Spleen (tissue), 11 donors: ENCODE measurements around the gene CAMK1D. TPM values are rescaled to one million over a fixed set of nuclear protein-coding genes. Genes with fewer than 3 reads are reported as not detected.

ENCODE experiments used
- DNase-seq: peaks from one replicate; pipeline ENCODE4 v3.0.0-alpha.2; 2020
- H3K27ac ChIP-seq, 8 donors: fragments of 200-600 bp; sonication (generic) in 7 of 8; 1 replicate in 4 of 8; 2 replicates in 4 of 8; pipeline versions ENCODE4 v1.5.0 to v1.8.0; 2016 to 2021; ENCODE audit warnings: inconsistent platforms in 4 of 8, mild to moderate bottlenecking in 4 of 8, moderate library complexity in 1 of 8
- H3K27me3 ChIP-seq, 7 donors: fragments of 200-600 bp; sonication (generic) in 6 of 7; replicated peaks in 1 of 7; 1 replicate in 4 of 7; 2 replicates in 3 of 7; pipeline versions ENCODE4 v1.5.0 to v1.8.0; 2016 to 2021; ENCODE audit warnings: inconsistent platforms in 3 of 7, mild to moderate bottlenecking in 1 of 7
- H3K36me3 ChIP-seq, 6 donors: fragments of 200-600 bp; sonication (generic) in 5 of 6; 1 replicate in 4 of 6; 2 replicates in 2 of 6; pipeline versions ENCODE4 v1.5.0 to v1.8.0; 2016 to 2021; ENCODE audit warnings: inconsistent platforms in 2 of 6
- H3K4me1 ChIP-seq, 6 donors: fragments of 200-600 bp; sonication (generic) in 5 of 6; 1 replicate in 3 of 6; 2 replicates in 3 of 6; pipeline versions ENCODE4 v1.5.0 to v1.8.0; 2016 to 2021; ENCODE audit warnings: inconsistent platforms in 3 of 6
- H3K4me3 ChIP-seq, 8 donors: fragments of 200-600 bp; sonication (generic) in 7 of 8; 1 replicate in 4 of 8; 2 replicates in 4 of 8; pipeline versions ENCODE4 v1.5.0 to v1.8.0; 2016 to 2021; ENCODE audit warnings: inconsistent platforms in 4 of 8, mild to moderate bottlenecking in 4 of 8, moderate library complexity in 2 of 8
- H3K9me3 ChIP-seq, 8 donors: fragments of 200-600 bp; sonication (generic) in 7 of 8; 1 replicate in 4 of 8; 2 replicates in 4 of 8; pipeline versions ENCODE4 v1.5.0 to v1.8.0; 2016 to 2021; ENCODE audit warnings: inconsistent platforms in 4 of 8
- POLR2A ChIP-seq, 3 donors: fragments of 450-650 bp; IDR thresholded peaks; one replicate each; pipeline ENCODE4 v1.5.1; 2017; ENCODE audit warnings: antibody characterized with exemption in 3 of 3, mild to moderate bottlenecking in 1 of 3
- POLR2AphosphoS5 ChIP-seq, 3 donors: sonication (generic); formaldehyde crosslinking; IDR thresholded peaks; one replicate each; pipeline ENCODE4 v1.5.1; 2017; ENCODE audit warnings: antibody characterized with exemption in 3 of 3
- WGBS, 5 donors: extraction: QIAGEN DNeasy Blood & Tissue Kit in 3 of 5; methylation state at CpG; one replicate each; pipeline versions ENCODE4 v1.1.5 to v1.1.7; 2013 to 2018; 5-methylcytosine and 5-hydroxymethylcytosine counted together
- intact Hi-C: fragments of 100-400 bp; cut with DNase I; formaldehyde crosslinking; loops from one replicate; pipeline ENCODE4 v1.15.0; 2023; ENCODE audit warnings: low total_unique reads
- polyA plus RNA-seq, 3 donors: library from polyadenylated mRNA; stranded (reverse); fragments of 200-250 nt; gene quantifications; one replicate each; pipeline ENCODE4 v1.2.1, GENCODE V29; 2013
- total RNA-seq, 7 donors: library from RNA; depleted of rRNA in 3 of 7; stranded (reverse); fragments of >200 nt in 3 of 7; fragmentation: NEBNext Ultra II Directional in 4 of 7; extraction: Animal tissue kit (Norgen Biotek cat#: 25700) in 4 of 7; gene quantifications; one replicate each; pipeline versions ENCODE4 v1.1.0 to v1.2.1, GENCODE V29; 2016 to 2021
- TF ChIP-seq, protein P1 (sequence below), 11 experiments: fragments of 200-600 bp in 7 of 11; fragments of 450-650 bp in 4 of 11; sonication (generic) in 4 of 11; IDR thresholded peaks in 8 of 11; conservative IDR thresholded peaks in 3 of 11; 1 replicate in 7 of 11; 2 replicates in 4 of 11; pipeline versions ENCODE4 v1.4.0 to v1.8.0; 2016 to 2021; ENCODE audit warnings: antibody characterized with exemption in 11 of 11, inconsistent platforms in 4 of 11, mild to moderate bottlenecking in 1 of 11
- donor health status: healthy with polysubstance abuse.
- donor health status: DM: no; HTN: no; CAD: no; lungs with moderate emphysema.
- donor health status: DM: no; HTN: no; CAD: no.
- donor health status: Bipolar disorder and iron deficiency.
- donor health status: healthy.
- donor health status: DM: no; HTN: no; CAD: no.
- donor health status: DM: yes; HTN: yes; CAD: no.

CAMK1D gene
- total and polyA plus RNA-seq, 10 donors, result 6.8 to 34.5 (median 20.0) TPM

DNA sequence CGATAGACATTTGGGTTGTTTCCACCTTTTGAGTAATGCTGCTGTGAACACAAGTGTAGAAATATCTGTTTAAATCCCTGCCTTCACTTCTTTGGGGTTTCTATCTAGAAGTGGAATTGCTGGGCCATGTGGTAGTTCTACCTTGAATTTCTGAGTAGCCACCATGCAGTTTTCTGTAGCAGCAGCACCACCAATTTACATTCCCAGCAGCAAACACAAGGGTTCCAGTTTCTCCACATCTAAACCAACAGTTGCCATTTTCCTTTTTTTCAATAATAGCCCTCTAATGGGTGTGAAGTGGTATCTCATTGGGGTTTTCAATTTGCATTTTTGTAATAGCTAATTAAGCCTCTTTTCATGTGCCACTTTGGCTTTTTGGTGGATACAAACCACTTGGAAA lies 442.4 kb downstream of the CAMK1D start:
- H3K36me3 ChIP-seq, result peaks cover 0 to 62% (median 0%) of the 10 kb centered on the region in 6 donors
- H3K4me3 ChIP-seq, result no peak overlapping the region
- no peaks in the 10 kb centered on the region for H3K27me3 ChIP-seq
- no peak for DNase-seq
- intact Hi-C loops, result no loop called here
- no peak overlapping the region for H3K27ac ChIP-seq
- WGBS, 5 donors, result 56 to 100% (median 96%) methylated on average over 1 of the region's 1 CpG
- no peaks in the 10 kb centered on the region for H3K9me3 ChIP-seq
- TF ChIP-seq POLR2AphosphoS5 (IDR thresholded peaks at IDR 0.05), result no peak
- TF ChIP-seq, protein P1, sequence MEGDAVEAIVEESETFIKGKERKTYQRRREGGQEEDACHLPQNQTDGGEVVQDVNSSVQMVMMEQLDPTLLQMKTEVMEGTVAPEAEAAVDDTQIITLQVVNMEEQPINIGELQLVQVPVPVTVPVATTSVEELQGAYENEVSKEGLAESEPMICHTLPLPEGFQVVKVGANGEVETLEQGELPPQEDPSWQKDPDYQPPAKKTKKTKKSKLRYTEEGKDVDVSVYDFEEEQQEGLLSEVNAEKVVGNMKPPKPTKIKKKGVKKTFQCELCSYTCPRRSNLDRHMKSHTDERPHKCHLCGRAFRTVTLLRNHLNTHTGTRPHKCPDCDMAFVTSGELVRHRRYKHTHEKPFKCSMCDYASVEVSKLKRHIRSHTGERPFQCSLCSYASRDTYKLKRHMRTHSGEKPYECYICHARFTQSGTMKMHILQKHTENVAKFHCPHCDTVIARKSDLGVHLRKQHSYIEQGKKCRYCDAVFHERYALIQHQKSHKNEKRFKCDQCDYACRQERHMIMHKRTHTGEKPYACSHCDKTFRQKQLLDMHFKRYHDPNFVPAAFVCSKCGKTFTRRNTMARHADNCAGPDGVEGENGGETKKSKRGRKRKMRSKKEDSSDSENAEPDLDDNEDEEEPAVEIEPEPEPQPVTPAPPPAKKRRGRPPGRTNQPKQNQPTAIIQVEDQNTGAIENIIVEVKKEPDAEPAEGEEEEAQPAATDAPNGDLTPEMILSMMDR (IDR thresholded peaks at IDR 0.05 in 8 of 11, conservative IDR thresholded peaks at IDR 0.05 in 3 of 11), result no peak
- no peak for TF ChIP-seq POLR2A (IDR thresholded peaks at IDR 0.05)
- peaks cover 0 to 5% (median 0%) of the 10 kb centered on the region in 6 donors for H3K4me1 ChIP-seq

DNA sequence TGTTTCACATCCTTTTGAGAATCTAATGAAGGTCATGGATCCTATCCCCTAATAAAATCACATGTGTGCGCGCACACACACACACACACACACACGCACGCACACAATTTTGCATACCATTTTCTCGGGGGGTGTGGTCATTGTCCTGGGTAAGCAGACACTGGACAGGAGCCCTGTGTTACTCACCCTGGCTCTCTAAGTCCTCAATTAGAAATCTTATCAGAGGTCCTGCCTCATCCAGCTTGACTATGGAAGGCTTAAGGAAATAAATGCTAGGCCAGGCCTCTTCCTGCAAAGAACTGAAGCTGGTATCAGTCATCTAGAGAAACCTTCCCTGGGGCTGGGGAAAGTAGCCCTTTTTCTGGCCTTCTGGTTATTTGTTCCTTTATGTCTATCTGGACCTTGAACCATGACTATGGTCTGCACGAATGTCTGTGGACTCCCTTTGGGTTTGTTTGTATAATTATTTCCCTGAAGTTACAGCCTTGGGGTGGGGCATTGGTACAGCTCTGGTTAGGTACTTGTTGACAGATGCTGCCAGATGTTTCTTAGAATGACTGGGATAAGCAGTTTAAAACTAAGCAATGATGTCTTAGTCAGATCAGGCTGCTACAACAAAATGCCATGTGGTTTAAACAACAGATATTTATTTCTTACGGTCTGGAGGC lies 443.7 kb downstream of the CAMK1D start:
- no peak overlapping the region for H3K27ac ChIP-seq
- no peaks in the 10 kb centered on the region for H3K9me3 ChIP-seq
- H3K4me1 ChIP-seq, result no peaks in the 10 kb centered on the region
- 83 to 92% (median 89%) methylated on average over 7 of the region's 7 CpGs for WGBS, 5 donors
- no peak overlapping the region for H3K4me3 ChIP-seq
- no peaks in the 10 kb centered on the region for H3K27me3 ChIP-seq
- intact Hi-C loops, result no loop called here
- no peak for DNase-seq
- TF ChIP-seq POLR2A (IDR thresholded peaks at IDR 0.05) (no peak), POLR2AphosphoS5 (IDR thresholded peaks at IDR 0.05) (no peak)
- TF ChIP-seq, protein P1 (IDR thresholded peaks at IDR 0.05 in 8 of 11, conservative IDR thresholded peaks at IDR 0.05 in 3 of 11), result no peak
- H3K36me3 ChIP-seq, result peaks cover 0 to 57% (median 0%) of the 10 kb centered on the region in 6 donors

- intact Hi-C loops, result no loop called here
- H3K27me3 ChIP-seq, result no peaks in the 10 kb centered on the region
- peaks cover 0 to 54% (median 0%) of the 10 kb centered on the region in 6 donors for H3K36me3 ChIP-seq
- H3K9me3 ChIP-seq, result no peaks in the 10 kb centered on the region
- no peak for DNase-seq
- H3K4me1 ChIP-seq, result no peaks in the 10 kb centered on the region
- H3K27ac ChIP-seq, result peak overlapping the region in 2 of 8 donors; percentile 2 to 32
- WGBS, 5 donors, result 83 to 93% (median 88%) methylated on average over 20 of the region's 20 CpGs
- H3K4me3 ChIP-seq, result no peak overlapping the region
- no peak for TF ChIP-seq POLR2A (IDR thresholded peaks at IDR 0.05)
Observed at GRCh38 chr10:12795315-12796110, 446.2 kb downstream of the CAMK1D start.

DNA sequence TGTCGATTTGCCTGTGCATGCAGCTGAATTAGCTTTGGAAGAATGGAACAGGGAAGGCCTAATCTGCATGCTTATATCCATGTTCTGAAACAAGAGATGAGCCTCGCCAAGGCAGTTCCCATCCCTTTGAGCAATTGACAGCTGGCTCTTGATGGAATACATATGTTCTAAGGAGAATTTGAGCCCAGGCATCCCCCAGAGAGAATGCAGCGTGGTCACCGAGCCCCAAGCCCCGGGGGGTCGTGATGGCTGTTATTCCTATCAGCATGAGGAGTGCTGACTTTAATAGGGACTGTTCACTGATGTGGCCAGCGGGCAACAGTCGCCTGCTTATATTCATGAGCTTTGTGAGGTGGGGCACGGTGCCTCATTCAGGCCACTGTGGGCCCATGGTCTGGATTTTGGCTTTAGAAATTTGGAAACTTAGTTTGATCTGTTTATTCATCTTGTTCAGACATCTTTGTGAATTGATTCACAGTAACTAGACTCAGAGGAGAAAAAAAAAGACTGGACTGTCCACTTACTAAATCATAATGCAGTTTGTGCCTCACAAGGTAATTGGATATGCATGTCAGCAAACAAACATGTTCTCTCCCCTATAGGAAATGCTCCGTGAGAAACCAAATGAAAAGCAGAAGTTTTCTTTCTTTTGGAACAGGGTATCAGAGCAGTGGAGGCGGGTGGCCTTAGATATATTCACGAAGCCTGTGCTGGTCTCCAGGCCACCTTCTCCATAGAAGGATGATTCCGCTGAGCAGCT lies 447.2 kb downstream of the CAMK1D start:
- no peak for TF ChIP-seq POLR2A (IDR thresholded peaks at IDR 0.05)
- no peak for TF ChIP-seq POLR2AphosphoS5 (IDR thresholded peaks at IDR 0.05)
- TF ChIP-seq, protein P1 (IDR thresholded peaks at IDR 0.05 in 8 of 11, conservative IDR thresholded peaks at IDR 0.05 in 3 of 11), result no peak
- Histone ChIP-seq H3K27me3 (no peaks in the 10 kb centered on the region), H3K9me3 (no peaks in the 10 kb centered on the region), H3K27ac (peak overlapping the region in 2 of 8 donors; percentile 7 to 32), H3K4me1 (no peaks in the 10 kb centered on the region), H3K36me3 (peaks cover 0 to 44% (median 0%) of the 10 kb centered on the region in 6 donors), H3K4me3 (no peak overlapping the region)
- 84 to 93% (median 86%) methylated on average over 13 of the region's 13 CpGs for WGBS, 5 donors
- intact Hi-C loops, result no loop called here
- DNase-seq, result no peak
